HG02885 (cell line): ENCODE data around the gene FSTL5.

Experiments used
- ATAC-seq: cut with Tn5 transposase; IDR thresholded peaks from one replicate; pipeline ENCODE4 v1.9.1; 2021; ENCODE audit warnings: mild to moderate bottlenecking; ENCODE audit not compliant: unreplicated experiment, poor library complexity

The FSTL5 gene

DNA sequence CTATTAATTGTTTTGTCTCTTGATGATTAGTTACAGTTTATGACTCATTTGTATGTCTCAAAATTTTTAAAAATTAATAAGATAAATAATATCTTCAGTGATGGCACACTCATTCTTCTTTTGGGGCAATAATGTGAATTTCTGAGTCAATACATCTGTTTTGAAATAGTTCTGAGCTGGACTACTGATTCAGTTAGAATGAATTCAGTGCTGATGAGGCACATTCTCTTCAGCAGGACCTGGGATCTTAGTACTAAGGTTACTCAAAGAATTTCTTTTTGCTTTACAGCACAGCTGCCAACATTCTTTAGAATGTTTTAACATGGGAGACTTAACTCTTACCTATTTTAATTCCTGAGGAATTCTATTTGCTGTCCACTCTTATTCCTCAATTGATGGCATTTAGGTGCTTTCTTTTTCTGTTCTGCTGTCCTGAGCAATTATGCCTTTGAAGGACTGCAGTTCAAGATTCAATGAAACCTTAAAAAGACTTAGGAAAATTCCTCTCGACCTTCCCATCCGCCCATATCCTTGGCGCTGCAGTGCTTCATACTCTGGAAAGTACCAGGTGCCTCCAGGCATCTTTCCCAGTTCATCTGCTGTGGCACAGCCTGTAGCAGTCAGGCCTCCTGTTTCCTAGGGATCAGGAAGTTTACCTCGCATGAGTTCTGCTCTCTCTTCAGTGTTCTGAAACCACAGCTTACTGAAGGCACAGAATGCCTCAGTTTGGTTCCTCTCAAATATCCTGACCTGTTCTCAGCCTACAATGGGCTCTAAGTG lies 213.7 kb downstream of the FSTL5 start:
- ATAC-seq: no peak

DNA sequence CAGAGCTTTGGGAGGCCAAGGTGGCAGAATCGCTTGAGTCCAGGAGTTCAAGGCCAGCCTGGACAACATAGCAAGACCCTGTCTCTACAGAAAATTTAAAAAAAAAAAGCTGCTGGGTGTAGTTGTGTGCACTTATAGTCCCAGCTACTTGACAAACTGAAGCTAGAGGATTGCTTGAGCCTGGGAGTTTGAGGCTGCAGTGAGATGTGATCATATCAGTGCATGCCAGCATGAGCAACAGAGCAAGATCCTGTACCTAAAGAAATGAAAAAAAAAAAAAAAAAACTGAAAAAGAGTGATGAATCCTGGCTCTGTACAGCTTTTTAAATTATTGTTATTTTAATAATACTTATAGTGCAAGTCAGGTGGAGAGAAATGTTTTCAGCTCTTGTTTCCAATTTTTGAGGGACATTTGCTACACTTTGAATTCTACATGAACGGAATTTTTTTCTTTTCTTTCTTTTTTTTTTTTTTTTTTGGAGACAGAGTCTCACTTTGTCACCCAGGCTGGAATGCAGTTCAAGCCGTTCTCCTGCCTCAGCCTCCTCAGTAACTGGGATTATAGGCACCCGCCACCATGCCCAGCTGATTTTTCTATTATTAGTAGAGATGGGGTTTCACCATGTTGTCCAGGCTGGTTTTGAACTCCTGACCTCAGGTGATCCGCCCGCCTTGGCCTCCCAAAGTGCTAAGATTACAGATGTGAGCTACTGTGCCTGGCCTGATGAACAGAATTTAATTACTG lies 215.6 kb downstream of the FSTL5 start:
- no peak for ATAC-seq

DNA sequence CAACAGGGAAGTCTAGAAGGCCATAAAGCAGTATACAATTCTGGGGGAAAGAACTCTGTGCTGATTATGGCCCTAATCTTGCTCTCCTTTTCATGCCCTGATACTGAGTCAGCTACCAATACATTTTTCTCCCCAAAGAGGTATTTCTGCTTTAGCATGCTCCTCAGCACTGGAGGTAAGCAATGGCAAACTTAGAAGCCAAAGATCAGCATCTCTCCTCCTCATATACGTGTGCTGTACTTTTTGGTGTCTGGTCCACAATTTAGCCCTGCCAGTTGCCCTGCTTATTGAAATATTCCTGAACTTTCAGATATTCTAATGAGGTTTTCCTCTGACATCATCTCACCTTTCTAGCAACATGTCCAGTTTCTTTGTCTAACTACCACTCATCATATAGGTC lies 226.2 kb downstream of the FSTL5 start:
- ATAC-seq: no peak

DNA sequence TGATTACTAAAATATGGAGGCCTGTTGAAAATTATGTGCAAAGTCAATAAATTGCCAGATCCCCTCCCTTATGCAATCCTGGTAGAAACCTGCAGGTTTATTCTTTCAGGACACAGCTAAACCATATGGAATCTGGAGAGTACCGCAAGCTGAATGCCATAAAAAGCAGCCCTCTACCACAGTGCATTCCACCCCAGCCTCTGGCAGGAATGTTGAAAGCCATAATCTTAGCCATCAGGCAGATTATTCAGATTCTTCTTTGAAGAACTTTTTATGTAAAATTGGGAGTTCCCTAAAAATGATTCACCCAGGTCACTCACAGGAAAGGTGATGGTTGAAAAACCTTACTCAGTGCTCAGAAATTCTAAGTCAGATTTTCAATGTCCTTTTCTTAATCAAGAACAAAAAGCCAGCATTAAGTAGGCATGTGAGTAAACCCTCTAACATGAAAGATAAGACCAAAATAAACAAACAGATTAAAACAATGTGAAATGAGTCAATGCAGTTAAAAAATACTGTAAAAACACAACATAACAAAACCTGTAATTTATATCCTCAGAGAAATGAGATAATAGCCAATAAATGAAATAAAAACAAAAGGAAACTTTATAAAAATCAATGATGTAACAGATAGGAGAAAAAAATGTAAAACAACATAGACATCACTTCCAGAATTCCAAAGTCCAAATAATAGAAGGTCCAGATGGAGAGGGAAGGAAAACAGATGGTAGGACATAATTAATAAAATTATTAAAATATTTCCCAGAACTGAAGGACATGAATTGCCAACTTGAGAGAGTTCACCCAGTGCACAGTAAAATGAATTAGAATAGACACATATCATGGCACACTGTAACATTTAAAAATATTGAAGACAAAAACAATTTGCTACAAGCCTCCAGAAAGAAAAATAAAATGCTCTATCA lies 226.9 kb downstream of the FSTL5 start:
- no peak for ATAC-seq

DNA sequence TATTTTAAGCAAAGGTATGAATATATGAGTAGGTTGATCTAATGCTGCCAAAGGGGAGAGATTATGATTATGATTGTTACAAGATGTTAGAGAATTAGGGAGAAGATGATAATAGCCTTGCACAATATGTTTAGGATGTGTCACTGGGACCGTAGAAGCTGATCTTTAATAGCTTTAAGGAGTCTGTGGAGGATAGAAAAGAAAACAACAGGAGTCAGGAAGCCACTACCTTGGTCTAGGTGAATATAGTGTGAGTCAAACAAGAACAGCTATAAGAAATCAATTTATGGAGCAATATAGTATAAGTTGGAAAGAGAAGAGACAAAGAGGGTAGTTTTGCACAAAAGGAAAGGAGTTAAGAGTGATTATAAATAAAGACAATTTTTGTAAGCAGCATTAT lies 232.7 kb downstream of the FSTL5 start:
- ATAC-seq: no peak

DNA sequence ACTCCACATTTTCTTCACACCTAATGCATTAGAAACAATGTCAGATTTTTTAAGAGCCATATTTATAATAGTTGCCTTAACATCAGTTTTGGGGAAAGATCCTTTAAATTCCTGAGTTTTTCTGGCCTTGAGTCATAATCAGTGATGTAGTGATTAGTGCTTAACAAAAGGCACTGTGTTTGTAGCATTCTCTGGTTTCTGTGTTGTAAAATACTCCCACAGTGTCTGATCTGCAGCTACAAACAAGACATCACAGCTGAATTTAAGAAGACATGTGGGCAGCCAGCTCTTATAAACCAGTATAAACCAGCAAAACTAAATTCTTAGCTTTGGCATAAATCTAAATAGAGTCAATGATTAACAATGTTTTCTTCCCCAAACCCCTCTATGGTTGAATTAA lies 233.8 kb downstream of the FSTL5 start:
- ATAC-seq: no peak

DNA sequence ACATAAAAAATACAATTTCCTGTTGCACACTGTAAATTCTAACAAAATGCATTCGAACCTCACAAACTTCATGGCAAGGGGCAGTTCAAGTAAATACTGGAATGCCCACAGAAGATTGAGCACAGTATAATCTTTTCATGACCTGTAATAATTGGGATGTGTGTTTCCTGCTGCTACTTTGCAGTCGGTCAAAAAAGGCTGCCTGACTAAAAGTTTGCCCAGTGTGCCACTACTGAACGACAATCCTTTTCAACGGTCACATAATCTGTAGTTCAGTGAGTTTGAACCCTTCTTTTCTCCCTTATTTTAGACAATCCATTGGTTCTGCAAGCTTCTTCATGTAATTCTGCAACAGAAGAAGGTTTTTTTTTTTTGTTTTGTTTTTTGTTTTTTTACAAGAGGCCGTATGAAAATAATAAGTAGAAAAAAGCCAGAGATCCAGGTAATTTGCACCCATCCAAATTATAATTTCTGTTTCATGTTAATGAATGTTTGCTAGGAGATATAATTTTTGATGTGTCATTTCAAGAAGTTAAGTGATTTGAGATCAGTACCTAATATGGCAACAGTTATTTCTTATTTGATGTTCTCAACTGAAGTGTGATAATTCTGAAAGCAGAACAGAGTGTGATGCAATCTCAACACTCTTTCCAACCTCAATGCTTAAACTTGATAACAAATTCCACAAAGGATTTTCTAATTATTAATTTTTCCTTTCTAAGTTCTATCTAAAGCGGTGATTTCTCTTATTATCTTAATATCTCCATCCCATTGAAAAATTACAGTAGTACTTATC lies 237.6 kb downstream of the FSTL5 start:
- ATAC-seq: no peak

DNA sequence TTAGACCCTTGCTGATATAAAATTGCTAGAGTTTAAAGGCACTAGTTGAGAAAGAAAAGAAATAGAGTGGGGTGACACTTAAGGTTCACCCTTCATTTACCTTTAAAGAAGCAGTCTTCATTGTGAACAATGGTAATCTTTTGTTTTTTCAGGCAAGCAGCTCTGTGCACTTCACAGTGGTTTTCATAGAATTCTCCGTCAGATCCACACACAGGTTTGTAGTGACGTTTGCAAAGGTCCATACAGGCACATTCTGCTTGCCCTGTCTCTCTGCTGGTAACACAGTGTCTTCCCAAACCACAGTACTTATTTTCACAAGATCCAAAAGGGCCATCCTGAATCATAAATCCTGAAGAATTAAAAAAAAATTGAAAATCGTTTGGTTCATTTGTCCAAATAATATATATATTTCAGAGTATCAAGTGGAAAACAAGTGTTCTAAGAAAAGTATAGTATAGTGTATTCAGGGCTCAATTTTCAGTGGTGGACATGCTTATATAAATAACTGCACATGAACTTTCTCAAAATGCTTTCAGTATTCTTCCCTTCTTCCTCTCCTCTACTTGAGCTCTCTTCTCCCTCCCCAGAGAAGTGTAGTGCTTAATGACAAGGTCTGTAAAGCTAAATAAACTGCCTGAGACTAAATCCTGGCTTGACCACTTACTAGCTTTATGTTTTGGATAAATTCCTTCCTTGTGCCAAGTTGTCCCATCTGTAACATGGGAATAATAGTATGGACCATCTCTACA lies 243.3 kb downstream of the FSTL5 start:
- ATAC-seq: no peak

DNA sequence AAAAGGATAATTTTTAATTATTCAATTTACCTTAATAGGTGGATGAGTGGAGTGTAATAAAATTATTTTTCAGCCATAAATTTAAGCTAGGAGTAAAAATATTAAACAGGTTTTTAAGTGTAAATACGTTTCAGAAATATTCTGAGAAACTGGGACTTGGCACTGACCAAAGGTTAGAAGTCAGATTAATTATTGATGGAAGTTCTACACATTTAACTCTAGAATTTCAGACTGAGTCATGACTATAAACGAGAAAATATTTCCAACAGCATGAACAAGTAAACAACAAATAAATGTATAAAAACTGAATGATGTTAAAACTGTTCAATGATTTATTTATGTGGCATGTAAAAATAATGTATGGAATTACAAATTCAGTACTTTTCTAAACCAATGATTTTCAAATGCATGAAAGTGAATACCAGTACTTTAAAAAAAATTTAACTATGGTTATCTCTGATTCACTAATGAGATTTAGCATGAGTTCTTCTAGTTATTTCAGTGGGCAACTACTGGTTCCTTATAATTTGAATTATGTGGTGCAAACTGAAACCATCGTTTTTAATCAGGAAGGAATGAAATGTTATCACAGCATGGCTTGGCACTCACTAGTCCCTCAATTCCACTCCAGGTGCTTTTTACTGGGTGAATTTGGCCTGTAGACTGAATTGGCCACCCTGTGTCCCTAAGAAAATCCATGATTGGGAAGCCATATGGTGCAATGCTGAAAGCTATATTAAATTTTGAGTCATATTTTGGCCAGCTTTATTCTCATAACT lies 244.2 kb downstream of the FSTL5 start:
- ATAC-seq: no peak

DNA sequence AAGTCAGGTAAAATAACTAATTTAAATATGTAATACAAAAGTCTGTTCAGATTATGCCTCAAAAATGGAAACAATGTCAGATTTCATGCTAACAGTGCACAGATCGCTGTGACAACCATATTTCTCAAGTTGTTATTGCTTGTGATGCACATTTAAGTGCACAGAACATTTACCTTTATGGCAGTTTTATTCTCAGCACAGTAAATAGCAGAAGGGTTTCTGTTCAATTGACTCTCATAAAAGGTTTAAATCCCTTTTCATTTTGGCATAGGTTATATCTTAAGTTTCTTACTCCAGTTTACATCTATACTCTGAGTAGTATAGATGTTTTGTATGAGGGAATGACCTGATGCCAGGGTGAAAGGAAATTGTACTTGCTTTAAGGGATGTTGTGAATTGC lies 247.8 kb downstream of the FSTL5 start:
- no peak for ATAC-seq

DNA sequence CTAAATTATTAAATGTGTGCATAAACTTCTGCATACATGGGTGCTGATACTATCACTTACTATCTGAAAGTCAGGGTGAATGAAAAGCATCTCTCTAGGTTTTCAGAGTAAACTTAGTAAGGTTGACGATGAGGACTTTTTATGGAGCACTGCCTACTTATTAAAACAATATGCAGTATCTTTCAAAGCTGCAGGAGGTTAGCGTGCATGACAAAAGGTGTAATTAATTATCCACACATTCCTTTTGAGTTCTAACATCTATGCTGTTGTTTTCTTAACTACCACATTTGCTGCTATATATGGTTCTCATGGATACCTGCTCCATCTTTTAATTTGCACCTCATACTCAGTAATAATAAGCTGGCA lies 256.2 kb downstream of the FSTL5 start:
- no peak for ATAC-seq

DNA sequence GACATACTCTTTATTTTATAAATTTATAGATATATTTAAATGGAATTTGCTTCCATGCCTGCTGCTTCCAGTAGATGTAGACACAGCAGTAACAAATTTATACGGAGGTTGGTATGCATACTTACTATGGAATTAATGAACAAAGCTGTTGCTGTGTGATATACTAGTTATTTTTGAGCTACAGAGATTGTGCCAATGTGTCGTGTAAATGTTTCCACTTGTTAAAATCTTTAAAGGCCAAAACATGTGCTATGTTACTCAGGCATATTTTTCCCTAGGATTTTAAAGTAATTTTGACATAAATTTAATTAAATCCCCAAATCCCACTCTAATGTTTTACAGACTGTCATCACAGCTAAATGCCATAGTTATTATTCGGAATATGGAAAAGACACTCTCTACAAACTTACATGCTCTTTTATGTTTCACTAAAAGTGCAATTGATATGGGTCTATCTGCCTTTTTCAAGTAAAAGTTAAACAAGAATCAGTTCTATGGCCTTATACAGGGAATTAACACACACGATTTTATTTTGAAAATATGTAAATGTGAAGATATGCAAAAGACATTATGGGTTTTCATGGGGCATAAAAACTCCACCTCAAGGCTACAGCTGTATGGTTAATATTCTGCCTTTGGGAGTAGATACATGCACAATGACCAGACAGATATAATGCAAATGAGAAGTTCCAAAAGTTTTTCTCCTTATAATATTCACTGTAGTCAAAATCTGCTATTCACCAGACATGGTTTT lies 256.8 kb downstream of the FSTL5 start:
- ATAC-seq: no peak

DNA sequence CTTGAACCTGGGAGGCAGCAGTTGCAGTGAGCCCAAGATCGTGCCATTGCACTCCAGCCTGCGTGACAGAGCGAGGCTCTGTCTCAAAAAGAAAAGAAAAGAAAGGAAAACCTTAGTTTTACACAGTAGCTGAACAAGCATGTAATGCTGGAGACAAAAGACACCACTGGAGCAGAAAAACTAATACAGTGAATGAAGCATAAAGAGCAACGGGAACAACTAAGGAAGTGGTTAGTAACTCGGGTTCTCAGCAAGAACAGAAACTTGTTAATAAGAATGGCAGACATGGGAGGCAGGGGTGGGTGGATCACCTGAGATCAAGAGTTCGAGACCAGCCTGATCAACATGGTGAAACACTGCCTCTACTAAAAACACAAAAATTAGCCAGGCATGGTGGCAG lies 263.7 kb downstream of the FSTL5 start:
- ATAC-seq: no peak

DNA sequence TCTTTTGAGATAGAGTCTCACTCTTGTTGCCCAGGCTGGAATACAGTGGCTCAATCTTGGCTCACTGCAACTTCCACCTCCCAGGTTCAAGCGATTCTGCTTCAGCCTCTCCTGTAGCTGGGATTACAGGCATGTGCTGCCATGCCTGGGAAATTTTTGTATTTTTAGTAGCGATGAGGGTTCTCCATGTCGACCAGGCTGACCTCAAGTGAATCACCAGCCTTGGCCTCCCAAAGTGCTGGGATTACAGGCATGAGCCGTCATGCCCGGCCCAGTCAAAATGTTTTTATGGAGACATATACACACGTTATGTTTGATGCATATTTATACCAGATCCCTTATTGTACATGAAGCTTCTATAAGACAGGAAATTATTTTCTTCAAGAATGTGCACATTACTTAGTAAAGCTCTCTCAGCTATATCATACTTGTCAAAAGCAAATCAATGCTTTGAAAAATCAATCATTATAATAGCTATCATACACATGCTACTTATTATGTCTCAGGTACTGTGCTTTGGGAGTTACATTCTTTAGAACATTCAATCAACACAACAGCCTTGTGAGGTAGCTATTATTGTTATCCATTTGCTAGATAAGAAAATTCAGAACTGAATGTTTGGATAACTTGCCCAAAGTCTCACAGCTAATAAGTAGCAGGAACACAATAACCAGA lies 269.2 kb downstream of the FSTL5 start:
- ATAC-seq: no peak

DNA sequence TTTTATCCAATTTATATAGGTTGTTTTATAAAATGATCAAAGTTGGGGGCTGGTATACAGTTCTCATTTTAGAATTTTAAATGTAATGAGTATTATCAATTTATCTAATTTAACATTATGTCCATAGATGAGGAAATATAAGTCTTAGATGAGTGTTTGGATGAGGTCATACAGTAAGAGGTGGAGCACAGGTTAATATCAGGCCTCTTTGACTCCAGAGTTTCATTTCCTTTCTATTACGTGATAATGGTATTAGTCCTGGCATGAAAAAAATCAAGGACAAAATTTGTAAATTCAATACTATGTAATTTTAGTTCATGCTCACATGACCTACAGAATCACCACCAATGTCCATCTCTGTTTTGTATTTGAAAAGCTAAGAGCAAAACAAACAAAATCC lies 269.8 kb downstream of the FSTL5 start:
- ATAC-seq: no peak

DNA sequence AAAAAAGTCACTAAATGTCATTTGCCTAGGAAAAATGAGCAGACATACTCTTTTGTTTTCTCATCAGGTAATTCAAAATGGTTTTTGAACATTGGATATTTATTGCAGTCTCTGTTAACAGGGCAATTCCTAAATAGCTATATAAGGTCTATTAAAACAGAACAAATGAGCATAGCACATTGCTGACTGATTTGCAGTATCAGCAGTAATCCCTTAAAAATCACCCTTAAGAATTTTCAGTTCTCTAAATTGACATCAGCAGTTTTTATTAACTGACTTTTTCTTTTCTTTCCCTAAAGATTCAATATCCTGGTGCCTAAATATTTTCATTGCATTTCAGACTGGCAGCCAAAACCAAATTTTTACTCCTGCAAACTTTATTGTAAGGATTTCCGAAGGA lies 270.2 kb downstream of the FSTL5 start:
- ATAC-seq: no peak

DNA sequence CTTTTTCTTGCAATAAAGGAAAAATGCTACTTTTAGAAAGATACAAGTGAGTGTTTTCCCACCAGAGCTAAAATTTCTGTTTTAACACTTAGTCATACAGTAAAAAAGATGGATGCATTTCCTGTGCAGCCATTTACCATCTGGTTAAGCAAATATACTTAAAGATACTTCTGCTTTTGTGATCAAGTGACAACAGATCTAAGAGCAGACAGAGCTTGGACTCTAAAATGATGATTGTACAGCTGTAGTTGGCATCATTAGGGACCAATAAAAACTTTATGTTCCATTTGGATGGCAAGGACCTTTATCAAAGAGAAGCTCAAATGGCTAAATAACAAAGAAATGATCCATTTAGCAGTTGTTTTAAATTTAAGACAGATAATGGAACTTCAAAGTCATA lies 270.8 kb downstream of the FSTL5 start:
- no peak for ATAC-seq

DNA sequence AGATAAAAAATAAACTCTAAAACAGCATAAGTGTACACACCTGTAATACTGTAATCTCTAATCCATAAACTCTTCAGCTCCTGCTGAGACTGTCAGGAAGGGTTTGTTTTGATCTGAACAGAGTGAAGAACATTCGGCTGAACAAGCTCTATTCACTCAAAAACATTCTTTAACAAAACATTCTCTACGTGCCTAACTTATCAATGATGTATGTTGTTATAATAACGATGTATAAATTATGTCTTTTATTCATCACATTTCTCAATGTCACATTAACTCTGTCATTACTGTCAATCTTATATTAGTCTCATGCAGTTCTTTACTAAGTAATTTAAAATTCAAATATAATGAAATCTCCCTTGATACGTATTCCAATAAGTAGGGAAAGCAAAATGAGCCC lies 280.6 kb downstream of the FSTL5 start:
- ATAC-seq: no peak
